HepG2 (cell line): ENCODE measurements around the gene NPC2. TPM values are rescaled to one million over a fixed set of nuclear protein-coding genes. Genes with fewer than 3 reads are reported as not detected.

Experiments used
- ARNTL ChIP-seq: sonication (generic); formaldehyde crosslinking; IDR thresholded peaks from 2 replicates; pipeline ENCODE4 v1.4.0; 2020; ENCODE audit warnings: mild to moderate bottlenecking, missing genetic modification reagents
- CREB1 ChIP-seq, 2 experiments: fragments of 450-650 bp in 1 of 2; IDR thresholded peaks; 2 replicates each; pipeline ENCODE4 v1.6.1; 2016 to 2017; ENCODE audit warnings: control low read depth in 1 of 2, mild to moderate bottlenecking in 1 of 2, missing compliant biosample characterization in 1 of 2, missing genetic modification characterization in 1 of 2
- ELF1 ChIP-seq: sonication (generic); formaldehyde crosslinking; IDR thresholded peaks from 2 replicates; pipeline ENCODE4 v1.4.0; 2020; ENCODE audit warnings: missing genetic modification reagents
- FOXA3 ChIP-seq: IDR thresholded peaks from 2 replicates; pipeline ENCODE4 v1.6.1; 2016; ENCODE audit warnings: missing genetic modification reagents, missing compliant biosample characterization
- KDM5B ChIP-seq: sonication (generic); formaldehyde crosslinking; IDR thresholded peaks from 2 replicates; pipeline ENCODE4 v1.4.0; 2020; ENCODE audit warnings: missing genetic modification reagents, mild to moderate bottlenecking, borderline replicate concordance
- MTA3 ChIP-seq: sonication (generic); formaldehyde crosslinking; IDR thresholded peaks from 2 replicates; pipeline ENCODE4 v1.4.0; 2020; ENCODE audit warnings: missing genetic modification reagents
- NFKB2 ChIP-seq: sonication (generic); formaldehyde crosslinking; IDR thresholded peaks from 2 replicates; pipeline ENCODE4 v1.4.0; 2020; ENCODE audit warnings: missing genetic modification reagents, borderline replicate concordance
- SOX6 ChIP-seq, 2 experiments: fragments of 450-650 bp in 1 of 2; sonication (generic) in 1 of 2; formaldehyde crosslinking in 1 of 2; IDR thresholded peaks; 2 replicates each; pipeline versions ENCODE4 v1.4.0 to v1.6.1; 2017 to 2020; ENCODE audit warnings: antibody characterized with exemption in 1 of 2, mild to moderate bottlenecking in 1 of 2, missing genetic modification reagents in 1 of 2
- ZNF143 ChIP-seq: sonication (generic); formaldehyde crosslinking; IDR thresholded peaks from 2 replicates; pipeline ENCODE4 v1.4.0; 2020; ENCODE audit warnings: missing genetic modification reagents
- ZNF350 ChIP-seq: sonication (generic); formaldehyde crosslinking; IDR thresholded peaks from 2 replicates; pipeline ENCODE4 v1.4.0; 2020; ENCODE audit warnings: mild to moderate bottlenecking, low read depth, missing genetic modification reagents, borderline replicate concordance
- ZNF414 ChIP-seq: sonication (generic); formaldehyde crosslinking; IDR thresholded peaks from 2 replicates; pipeline ENCODE4 v1.5.0; 2020; ENCODE audit warnings: missing genetic modification reagents
- ZNF589 ChIP-seq: sonication (generic); formaldehyde crosslinking; conservative IDR thresholded peaks from 2 replicates; pipeline ENCODE4 v1.8.0; 2022; ENCODE audit warnings: mild to moderate bottlenecking, moderate library complexity, missing genetic modification reagents
- ZNF768 ChIP-seq: sonication (generic); formaldehyde crosslinking; IDR thresholded peaks from 2 replicates; pipeline ENCODE4 v1.4.0; 2020; ENCODE audit warnings: missing genetic modification reagents
- polyA plus RNA-seq, 8 experiments: library from polyadenylated mRNA; depleted of rRNA in 3 of 8; stranded (reverse) in 7 of 8; unstranded in 1 of 8; fragments of >200 nt; fragmentation: Illumina TruSeq in 4 of 8; extraction: Trizol in 4 of 8; gene quantifications; 2 replicates each; pipeline versions ENCODE4 v1.2.1 to v1.2.3, GENCODE V29; 2011 to 2016; ENCODE audit warnings: low read depth in 4 of 8, missing spikeins in 1 of 8, mixed read lengths in 1 of 8; ENCODE audit not compliant: insufficient read depth in 1 of 8
- total RNA-seq, 5 experiments: library from RNA; depleted of rRNA; stranded (reverse); fragments of >200 nt; fragmentation: Illumina TruSeq; extraction: Trizol; gene quantifications; 2 replicates each; pipeline ENCODE4 v1.2.3, GENCODE V29; 2016; ENCODE audit warnings: low read depth in 1 of 5
- TF ChIP-seq, protein P1 (sequence below): sonication (generic); formaldehyde crosslinking; IDR thresholded peaks from 2 replicates; pipeline ENCODE4 v1.4.0; 2020; ENCODE audit warnings: mild to moderate bottlenecking, missing genetic modification reagents
- TF ChIP-seq, protein P2 (sequence below), 2 experiments: sonication (generic) in 1 of 2; formaldehyde crosslinking in 1 of 2; IDR thresholded peaks; 2 replicates each; pipeline versions ENCODE4 v1.5.1 to v1.6.1; 2011 to 2020; ENCODE audit warnings: borderline replicate concordance in 1 of 2, low read depth in 1 of 2, low read length in 1 of 2, mild to moderate bottlenecking in 1 of 2, missing genetic modification reagents in 1 of 2, moderate library complexity in 1 of 2
- TF ChIP-seq, protein P3 (sequence below): sonication (generic); formaldehyde crosslinking; IDR thresholded peaks from 2 replicates; pipeline ENCODE4 v1.4.0; 2020; ENCODE audit warnings: mild to moderate bottlenecking, missing genetic modification reagents

NPC2 gene
- total and polyA plus RNA-seq, 2 of the 13 experiments (the other 11 are each of a cell fraction or from before 2014, with no cell fraction given): 132 to 164 TPM

DNA sequence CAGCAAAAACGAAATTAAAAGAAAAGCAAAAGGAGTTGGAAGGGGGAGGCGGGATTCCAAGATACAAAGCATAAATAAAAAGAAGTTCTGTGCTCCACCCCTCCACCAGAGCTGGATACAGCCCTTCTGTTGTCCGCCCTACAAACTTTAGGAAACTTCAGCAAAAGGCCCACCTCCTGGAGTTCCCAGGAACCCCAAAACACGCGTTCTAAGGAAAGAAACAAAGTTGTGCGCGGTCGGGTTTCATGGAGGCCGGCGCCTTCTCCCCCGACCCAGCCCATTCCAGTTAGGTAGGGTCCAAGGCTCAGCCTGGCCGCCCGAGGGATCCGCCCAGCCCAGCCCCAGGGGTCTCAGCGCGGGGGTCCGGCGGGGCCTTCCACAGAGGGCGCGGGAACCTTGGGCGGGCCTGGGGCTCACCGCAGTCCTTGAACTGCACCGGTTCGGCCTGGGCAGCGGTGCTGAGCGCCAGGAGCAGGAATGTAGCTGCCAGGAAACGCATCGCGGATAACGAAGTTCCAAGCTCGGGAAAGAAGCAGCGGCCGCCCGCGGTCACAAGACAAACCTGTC lies at the start of gene NPC2 (continued):
- TF ChIP-seq, protein P1, sequence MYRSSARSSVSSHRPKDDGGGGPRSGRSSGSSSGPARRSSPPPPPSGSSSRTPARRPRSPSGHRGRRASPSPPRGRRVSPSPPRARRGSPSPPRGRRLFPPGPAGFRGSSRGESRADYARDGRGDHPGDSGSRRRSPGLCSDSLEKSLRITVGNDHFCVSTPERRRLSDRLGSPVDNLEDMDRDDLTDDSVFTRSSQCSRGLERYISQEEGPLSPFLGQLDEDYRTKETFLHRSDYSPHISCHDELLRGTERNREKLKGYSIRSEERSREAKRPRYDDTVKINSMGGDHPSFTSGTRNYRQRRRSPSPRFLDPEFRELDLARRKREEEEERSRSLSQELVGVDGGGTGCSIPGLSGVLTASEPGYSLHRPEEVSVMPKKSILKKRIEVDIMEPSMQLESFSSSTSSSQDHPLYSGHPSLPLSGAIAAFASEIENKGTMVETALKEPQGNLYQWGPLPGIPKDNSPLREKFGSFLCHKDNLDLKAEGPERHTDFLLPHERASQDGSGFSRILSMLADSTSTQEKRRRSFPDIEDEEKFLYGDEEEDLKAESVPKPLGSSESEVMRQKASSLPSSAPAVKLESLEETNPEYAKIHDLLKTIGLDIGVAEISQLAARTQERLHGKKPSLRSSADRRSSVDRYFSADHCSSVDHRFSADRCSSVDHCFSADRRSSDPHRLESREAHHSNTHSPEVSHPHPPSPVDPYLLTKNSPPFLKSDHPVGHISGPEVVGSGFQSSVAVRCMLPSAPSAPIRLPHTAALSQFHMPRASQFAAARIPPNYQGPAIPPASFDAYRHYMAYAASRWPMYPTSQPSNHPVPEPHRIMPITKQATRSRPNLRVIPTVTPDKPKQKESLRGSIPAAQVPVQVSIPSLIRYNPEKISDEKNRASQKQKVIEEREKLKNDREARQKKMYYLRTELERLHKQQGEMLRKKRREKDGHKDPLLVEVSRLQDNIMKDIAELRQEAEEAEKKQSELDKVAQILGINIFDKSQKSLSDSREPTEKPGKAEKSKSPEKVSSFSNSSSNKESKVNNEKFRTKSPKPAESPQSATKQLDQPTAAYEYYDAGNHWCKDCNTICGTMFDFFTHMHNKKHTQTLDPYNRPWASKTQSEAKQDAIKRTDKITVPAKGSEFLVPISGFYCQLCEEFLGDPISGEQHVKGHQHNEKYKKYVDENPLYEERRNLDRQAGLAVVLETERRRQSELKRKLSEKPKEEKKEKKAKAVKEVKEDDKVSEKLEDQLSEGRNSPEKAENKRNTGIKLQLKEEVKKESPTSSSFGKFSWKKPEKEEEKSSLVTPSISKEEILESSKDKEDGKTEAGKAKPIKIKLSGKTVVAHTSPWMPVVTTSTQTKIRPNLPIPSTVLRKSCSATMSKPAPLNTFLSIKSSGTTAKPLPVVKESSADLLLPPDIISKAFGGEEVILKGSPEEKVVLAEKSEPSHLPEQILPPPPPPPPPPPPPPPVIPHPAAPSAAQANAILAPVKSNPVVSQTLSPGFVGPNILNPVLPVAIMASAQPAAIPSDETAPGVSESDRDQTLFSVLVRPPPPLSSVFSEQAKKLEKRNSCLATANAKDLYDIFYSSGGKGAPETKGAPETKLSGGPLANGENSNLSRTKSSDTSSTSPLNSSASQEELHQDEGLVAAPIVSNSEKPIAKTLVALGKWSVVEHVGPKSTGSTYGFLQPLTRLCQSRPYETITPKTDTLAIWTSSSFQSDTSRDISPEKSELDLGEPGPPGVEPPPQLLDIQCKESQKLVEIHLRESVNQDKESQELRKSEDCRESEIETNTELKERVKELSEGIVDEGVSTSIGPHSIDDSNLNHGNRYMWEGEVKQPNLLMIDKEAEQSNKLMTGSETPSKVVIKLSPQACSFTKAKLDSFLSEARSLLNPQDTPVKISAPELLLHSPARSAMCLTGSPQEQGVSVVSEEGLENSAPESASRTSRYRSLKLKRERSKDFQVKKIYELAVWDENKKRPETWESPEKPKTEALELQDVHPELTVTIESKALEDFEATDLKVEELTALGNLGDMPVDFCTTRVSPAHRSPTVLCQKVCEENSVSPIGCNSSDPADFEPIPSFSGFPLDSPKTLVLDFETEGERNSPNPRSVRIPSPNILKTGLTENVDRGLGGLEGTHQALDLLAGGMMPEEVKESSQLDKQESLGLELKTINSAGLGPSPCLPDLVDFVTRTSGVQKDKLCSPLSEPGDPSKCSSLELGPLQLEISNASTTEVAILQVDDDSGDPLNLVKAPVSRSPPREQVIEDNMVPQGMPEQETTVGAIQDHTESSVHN (CRISPR knock-in tag): no peak
- TF ChIP-seq KDM5B (CRISPR knock-in tag) (no peak), ZNF143 (CRISPR knock-in tag) (no peak), FOXA3 (no peak), ARNTL (CRISPR knock-in tag) (no peak), SOX6 (IDR thresholded peaks at IDR 0.05) (no peak), SOX6 (CRISPR knock-in tag; IDR thresholded peaks at IDR 0.05) (peak; percentile 60; the same call in 1 of the 2 replicates), NFKB2 (CRISPR knock-in tag) (peak; percentile 51; the same call in 1 of the 2 replicates), ZNF589 (CRISPR knock-in tag) (no peak), ELF1 (CRISPR knock-in tag) (no peak), CREB1 (IDR thresholded peaks at IDR 0.05) (no peak), CREB1 (CRISPR knock-in tag; IDR thresholded peaks at IDR 0.05) (no peak), ZNF414 (CRISPR knock-in tag) (no peak), MTA3 (CRISPR knock-in tag) (no peak), ZNF350 (CRISPR knock-in tag) (no peak), ZNF768 (peak; percentile 51; the same call in 1 of the 2 replicates)
- TF ChIP-seq, protein P2, sequence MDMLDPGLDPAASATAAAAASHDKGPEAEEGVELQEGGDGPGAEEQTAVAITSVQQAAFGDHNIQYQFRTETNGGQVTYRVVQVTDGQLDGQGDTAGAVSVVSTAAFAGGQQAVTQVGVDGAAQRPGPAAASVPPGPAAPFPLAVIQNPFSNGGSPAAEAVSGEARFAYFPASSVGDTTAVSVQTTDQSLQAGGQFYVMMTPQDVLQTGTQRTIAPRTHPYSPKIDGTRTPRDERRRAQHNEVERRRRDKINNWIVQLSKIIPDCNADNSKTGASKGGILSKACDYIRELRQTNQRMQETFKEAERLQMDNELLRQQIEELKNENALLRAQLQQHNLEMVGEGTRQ (IDR thresholded peaks at IDR 0.05; ENCODE audit: low read depth, low read length): no peak
- TF ChIP-seq, protein P2 (CRISPR knock-in tag; IDR thresholded peaks at IDR 0.05; ENCODE audit: borderline replicate concordance): no peak
- TF ChIP-seq, protein P3, sequence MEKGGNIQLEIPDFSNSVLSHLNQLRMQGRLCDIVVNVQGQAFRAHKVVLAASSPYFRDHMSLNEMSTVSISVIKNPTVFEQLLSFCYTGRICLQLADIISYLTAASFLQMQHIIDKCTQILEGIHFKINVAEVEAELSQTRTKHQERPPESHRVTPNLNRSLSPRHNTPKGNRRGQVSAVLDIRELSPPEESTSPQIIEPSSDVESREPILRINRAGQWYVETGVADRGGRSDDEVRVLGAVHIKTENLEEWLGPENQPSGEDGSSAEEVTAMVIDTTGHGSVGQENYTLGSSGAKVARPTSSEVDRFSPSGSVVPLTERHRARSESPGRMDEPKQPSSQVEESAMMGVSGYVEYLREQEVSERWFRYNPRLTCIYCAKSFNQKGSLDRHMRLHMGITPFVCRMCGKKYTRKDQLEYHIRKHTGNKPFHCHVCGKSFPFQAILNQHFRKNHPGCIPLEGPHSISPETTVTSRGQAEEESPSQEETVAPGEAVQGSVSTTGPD: no peak
